ENCODE data around the gene MISP3. TPM values are rescaled to one million over a fixed set of nuclear protein-coding genes. Genes with fewer than 3 reads are reported as not detected.
A peak's percentile ranks its signal among the peaks of the same experiment; 100 is the strongest.

Gene MISP3
- total and polyA plus RNA-seq, 9 of the 15 experiments (the other 6 are each of a cell fraction or from before 2014, with no cell fraction given), result 0.25 to 5.6 (median 1.6) TPM

GRCh38 chr19:14023404-14024235, 49.0 kb upstream of the MISP3 start (continued):
- TF ChIP-seq RERE (CRISPR knock-in tag; IDR thresholded peaks at IDR 0.05; ENCODE audit: borderline replicate concordance), result no peak
- no peak for TF ChIP-seq ELF2 (CRISPR knock-in tag; IDR thresholded peaks at IDR 0.05)
- TF ChIP-seq KDM4B (IDR thresholded peaks at IDR 0.05; ENCODE audit: borderline replicate concordance in 2 of 2, low read depth in 1 of 2), result 0 out of 4 replicates have a peak, but pooled peaks of 1 of the 2 experiments have one; percentile 5
- TF ChIP-seq ZFP36 (IDR thresholded peaks at IDR 0.05; ENCODE audit: low read depth, low read length, partially characterized antibody), result peak; percentile 78
- TF ChIP-seq EWSR1 (IDR thresholded peaks at IDR 0.05; ENCODE audit: borderline replicate concordance, low read depth, partially characterized antibody), result no peak
- no peak for TF ChIP-seq SOX6 (IDR thresholded peaks at IDR 0.05)
- TF ChIP-seq YBX1 (IDR thresholded peaks at IDR 0.05), result no peak
- 0 out of 2 replicates have a peak, but pooled peaks have one; percentile 36 for TF ChIP-seq MIER1 (IDR thresholded peaks at IDR 0.05; ENCODE audit: low read depth)
- TF ChIP-seq HDAC3 (IDR thresholded peaks at IDR 0.05; ENCODE audit: borderline replicate concordance, partially characterized antibody), result no peak
- no peak for TF ChIP-seq U2AF1 (optimal IDR thresholded peaks at IDR 0.05; ENCODE audit: low read depth, low read length)
- no peak for TF ChIP-seq SPI1 (IDR thresholded peaks at IDR 0.05; ENCODE audit: borderline replicate concordance, low read depth, low read length)
- TF ChIP-seq NFE2L1 (tag; IDR thresholded peaks at IDR 0.05; ENCODE audit: borderline replicate concordance, low read depth), result no peak
- TF ChIP-seq PTRF (tag; IDR thresholded peaks at IDR 0.05), result 0 out of 2 replicates have a peak, but pooled peaks have one; percentile 36
- no peak for TF ChIP-seq ETS1 (conservative IDR thresholded peaks at IDR 0.05; ENCODE audit: control insufficient read depth, low read depth, low read length)
- TF ChIP-seq FIP1L1 (IDR thresholded peaks at IDR 0.05; ENCODE audit: low read depth, low read length, poor library complexity, severe bottlenecking), result no peak
- no peak for TF ChIP-seq NR0B1 (IDR thresholded peaks at IDR 0.05; ENCODE audit: partially characterized antibody)
- TF ChIP-seq MXD1 (CRISPR knock-in tag; IDR thresholded peaks at IDR 0.05; ENCODE audit: borderline replicate concordance, poor library complexity, severe bottlenecking), result no peak
- peak; percentile 68; the same call in 1 of the 2 replicates for TF ChIP-seq SMARCA5 (IDR thresholded peaks at IDR 0.05)
